ENCODE data around the gene STK4. TPM values are rescaled to one million over a fixed set of nuclear protein-coding genes. Genes with fewer than 3 reads are reported as not detected.

The STK4 gene
- total RNA-seq, 1 experiment from 2014 or later: 41.2 TPM

- Mint-ChIP-seq H3K27ac (peak overlapping the region; percentile 57), H3K27me3 (ENCODE audit: low read depth) (no peaks in the 10 kb centered on the region), H3K4me1 (peaks cover 17% of the 10 kb centered on the region), H3K36me3 (peaks cover 25% of the 10 kb centered on the region), H3K9me3 (no peaks in the 10 kb centered on the region), H3K4me3 (no peak overlapping the region)
- DNase-seq (ENCODE audit: low spot score): no peak
- ATAC-seq: no peak
- POLR2A ChIA-PET: no interaction called here
- TF ChIP-seq ZNF512 (CRISPR knock-in tag; IDR thresholded peaks at IDR 0.05; ENCODE audit: borderline replicate concordance): no peak
- no peak for TF ChIP-seq ZNF425 (CRISPR knock-in tag; conservative IDR thresholded peaks at IDR 0.05)
- no peak for TF ChIP-seq ATF2 (CRISPR knock-in tag; IDR thresholded peaks at IDR 0.05; ENCODE audit: borderline replicate concordance, low read depth)
- no peak for TF ChIP-seq JUN (CRISPR knock-in tag; IDR thresholded peaks at IDR 0.05)
- no peak for TF ChIP-seq MXD4 (CRISPR knock-in tag; IDR thresholded peaks at IDR 0.05; ENCODE audit: borderline replicate concordance)
- TF ChIP-seq CREB1 (CRISPR knock-in tag; IDR thresholded peaks at IDR 0.05): no peak
- no peak for TF ChIP-seq FOXJ3 (CRISPR knock-in tag; IDR thresholded peaks at IDR 0.05; ENCODE audit: borderline replicate concordance)
- TF ChIP-seq ATF6 (CRISPR knock-in tag; IDR thresholded peaks at IDR 0.05): no peak
- no peak for TF ChIP-seq ZNF416 (CRISPR knock-in tag; IDR thresholded peaks at IDR 0.05)
- no peak for TF ChIP-seq IRF2 (CRISPR knock-in tag; IDR thresholded peaks at IDR 0.05; ENCODE audit: borderline replicate concordance, low read depth)
- no peak for TF ChIP-seq E2F5 (CRISPR knock-in tag; IDR thresholded peaks at IDR 0.05)
- no peak for TF ChIP-seq AR (CRISPR knock-in tag; IDR thresholded peaks at IDR 0.05)
- no peak for TF ChIP-seq ZNF423 (CRISPR knock-in tag; IDR thresholded peaks at IDR 0.05)
- TF ChIP-seq ERG (CRISPR knock-in tag; IDR thresholded peaks at IDR 0.05): no peak
- TF ChIP-seq JAZF1 (CRISPR knock-in tag; IDR thresholded peaks at IDR 0.05): no peak
- CTCF ChIA-PET: interaction anchor here (1.2 to 3.0 kb wide), 3 partner anchors 20 to 205 kb away, joined by 3 to 11 read pairs (median 3); no protein-coding TSS in a partner anchor
Observed at GRCh38 chr20:44990957-44991356, 24.6 kb downstream of the STK4 start.
